GM21447 (cell line): ENCODE data around the gene GALNT10.
"Not testable (repeated sequence)": the region's sequence is repeated elsewhere in the genome, so short reads cannot be mapped to it uniquely, and the experiment has no call there.

ENCODE experiments used
- ATAC-seq: cut with Tn5 transposase; IDR thresholded peaks from one replicate; pipeline ENCODE4 v1.9.1; 2021; ENCODE audit not compliant: unreplicated experiment

The GALNT10 gene, protein sequence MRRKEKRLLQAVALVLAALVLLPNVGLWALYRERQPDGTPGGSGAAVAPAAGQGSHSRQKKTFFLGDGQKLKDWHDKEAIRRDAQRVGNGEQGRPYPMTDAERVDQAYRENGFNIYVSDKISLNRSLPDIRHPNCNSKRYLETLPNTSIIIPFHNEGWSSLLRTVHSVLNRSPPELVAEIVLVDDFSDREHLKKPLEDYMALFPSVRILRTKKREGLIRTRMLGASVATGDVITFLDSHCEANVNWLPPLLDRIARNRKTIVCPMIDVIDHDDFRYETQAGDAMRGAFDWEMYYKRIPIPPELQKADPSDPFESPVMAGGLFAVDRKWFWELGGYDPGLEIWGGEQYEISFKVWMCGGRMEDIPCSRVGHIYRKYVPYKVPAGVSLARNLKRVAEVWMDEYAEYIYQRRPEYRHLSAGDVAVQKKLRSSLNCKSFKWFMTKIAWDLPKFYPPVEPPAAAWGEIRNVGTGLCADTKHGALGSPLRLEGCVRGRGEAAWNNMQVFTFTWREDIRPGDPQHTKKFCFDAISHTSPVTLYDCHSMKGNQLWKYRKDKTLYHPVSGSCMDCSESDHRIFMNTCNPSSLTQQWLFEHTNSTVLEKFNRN

DNA sequence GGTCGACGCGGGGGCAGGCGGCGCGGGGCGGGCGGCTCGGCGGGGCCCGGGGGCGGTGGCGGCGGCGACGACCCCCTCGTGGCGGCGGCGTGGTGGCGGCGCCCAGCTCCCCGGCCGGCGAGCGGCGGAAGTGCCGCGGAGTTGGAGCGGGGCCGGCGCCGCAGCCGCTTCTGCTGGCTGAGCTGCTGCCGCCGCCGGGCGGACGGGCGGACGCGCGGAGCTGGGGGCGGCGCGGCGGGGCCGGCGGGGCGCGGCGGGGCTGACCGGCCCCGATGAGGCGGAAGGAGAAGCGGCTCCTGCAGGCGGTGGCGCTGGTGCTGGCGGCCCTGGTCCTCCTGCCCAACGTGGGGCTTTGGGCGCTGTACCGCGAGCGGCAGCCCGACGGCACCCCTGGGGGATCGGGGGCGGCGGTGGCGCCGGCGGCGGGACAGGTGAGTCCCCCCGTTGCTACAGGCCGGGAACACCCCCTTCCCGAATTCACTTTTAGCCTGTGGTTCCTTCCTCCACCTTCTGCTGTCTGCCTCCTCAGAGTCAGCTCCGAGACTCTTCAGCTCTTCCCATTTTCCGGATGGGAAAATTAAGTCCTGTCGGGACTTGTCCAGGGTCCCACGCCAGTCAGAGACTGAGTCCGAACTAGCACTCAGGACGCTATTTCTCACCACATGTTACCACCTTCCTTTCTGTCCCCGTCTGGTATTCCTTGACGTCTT is at the start of gene GALNT10:
Gene GALNT10 (plus strand): TSS at position 139 of the 710 bp plus-strand sequence. CDS start 134 bp downstream, at position 273.
- peak; percentile 61 for ATAC-seq

DNA sequence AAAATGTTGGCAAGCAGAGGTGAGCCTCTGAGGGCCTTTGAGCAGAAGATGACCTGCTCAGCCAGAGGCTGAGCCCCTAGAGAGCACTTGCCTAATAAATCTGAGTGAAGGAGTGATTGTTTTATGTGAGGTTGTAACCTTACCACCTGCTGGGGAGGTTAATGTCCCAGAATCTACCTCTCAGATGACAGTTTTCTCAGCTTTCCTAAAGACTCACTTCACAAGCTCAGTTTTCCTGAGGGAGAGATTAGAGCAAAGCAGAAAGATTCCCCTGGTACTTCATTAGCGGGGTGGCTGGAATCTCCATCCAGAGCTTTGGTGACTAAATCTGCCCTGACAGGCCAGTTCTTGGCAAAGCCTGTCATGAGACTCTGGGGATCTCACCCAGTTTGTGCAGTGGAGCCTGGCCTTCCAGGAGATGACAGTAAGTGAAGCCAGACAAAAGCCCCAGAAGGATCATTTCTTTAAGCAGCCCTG is 48.8 kb upstream of the GALNT10 start:
- no peak for ATAC-seq

DNA sequence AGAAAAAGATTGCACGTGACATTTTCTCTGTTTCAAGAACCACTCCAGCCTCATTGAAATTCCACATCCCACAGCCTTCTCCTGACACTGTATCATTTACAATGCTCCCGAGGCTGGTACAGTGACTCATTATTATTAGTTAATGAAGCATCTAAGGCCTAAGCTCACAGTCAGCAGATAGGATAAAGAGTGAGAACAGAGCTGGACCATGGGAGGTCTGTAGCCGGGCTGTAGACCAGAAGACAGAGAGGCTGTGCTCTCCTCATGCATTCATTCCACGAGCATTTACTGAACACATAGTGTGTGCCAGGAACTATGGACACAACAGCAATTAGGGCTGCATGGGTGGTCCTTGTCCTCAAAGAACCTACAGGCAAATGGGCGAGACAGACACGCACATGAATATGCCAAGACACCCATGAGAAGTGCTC is 47.3 kb upstream of the GALNT10 start:
- ATAC-seq: no peak

DNA sequence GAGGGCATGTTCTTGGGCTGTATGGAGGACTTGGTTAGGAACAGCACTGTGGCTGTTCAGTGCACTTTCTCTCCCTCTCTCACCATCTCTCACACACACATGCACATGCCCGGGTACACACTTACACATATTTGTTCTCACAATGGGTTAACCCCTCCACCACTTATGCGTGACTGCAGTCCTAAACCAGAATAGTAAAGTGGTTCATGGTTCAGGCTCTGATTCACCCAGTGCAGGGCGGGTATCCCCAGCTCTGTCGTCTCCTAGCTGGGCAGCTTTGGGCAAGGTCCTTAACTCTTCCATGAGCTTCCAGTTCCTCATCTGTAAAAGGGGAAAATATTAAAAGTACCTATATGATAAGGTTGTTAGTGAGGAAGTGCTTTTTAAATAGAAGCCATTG is 45.3 kb upstream of the GALNT10 start:
- ATAC-seq: no peak

DNA sequence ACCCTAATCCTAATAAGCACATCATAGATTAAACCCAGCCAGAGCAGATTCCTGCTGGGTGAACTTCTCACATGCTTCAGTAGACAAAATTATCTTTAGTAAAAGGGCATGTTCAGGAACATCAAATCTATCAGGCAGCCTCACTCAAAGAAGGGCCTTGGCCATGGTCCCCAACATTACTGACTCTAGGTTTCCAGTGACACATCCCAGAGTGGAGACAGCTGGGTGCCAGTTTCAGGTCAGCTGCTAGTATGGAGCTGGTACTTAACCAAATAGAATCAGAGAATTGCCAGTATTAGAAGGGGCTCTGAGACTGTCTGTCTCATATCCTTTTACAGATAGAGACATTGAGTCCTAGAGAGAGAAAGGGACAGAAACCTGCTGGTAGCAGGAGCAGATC is 44.1 kb upstream of the GALNT10 start:
- ATAC-seq: no peak

DNA sequence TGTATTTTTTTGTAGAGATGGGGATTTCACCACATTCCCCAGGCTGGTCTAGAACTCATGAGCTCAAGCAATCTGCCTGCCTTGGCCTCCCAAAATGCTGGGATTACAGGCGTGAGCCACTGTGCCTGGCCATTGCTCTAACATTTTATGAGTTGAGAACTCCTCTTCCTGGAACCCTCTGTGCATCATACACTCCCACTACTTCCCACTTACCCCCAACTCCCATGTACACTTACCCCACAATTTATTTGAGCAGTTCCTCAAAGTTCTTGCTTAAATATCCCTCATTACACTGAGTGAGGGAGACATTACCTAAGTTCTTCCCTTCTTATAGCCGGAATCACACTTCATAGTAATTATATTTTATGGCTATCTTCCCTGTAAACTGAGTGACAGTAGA is 42.9 kb upstream of the GALNT10 start:
- no peak for ATAC-seq

DNA sequence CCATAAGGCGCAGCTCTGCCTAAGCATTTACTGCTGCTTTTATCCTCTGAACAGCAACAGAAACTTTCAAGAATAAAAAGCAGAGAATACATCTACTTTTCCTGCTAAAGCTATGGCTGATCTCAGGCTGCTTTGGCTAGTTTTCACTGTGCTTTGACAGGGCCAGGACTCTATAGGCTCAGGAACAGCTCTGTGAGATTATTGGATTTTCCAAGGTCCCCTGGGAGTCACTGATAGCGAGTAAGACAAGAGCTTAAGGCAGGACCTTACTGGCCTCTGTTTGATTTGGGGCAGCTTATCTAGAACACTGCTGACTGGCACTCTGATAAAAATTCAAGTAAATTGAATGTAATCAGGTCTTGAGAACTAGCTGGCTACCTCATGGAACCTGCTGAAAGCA is 40.1 kb upstream of the GALNT10 start:
- not testable (repeated sequence) for ATAC-seq

DNA sequence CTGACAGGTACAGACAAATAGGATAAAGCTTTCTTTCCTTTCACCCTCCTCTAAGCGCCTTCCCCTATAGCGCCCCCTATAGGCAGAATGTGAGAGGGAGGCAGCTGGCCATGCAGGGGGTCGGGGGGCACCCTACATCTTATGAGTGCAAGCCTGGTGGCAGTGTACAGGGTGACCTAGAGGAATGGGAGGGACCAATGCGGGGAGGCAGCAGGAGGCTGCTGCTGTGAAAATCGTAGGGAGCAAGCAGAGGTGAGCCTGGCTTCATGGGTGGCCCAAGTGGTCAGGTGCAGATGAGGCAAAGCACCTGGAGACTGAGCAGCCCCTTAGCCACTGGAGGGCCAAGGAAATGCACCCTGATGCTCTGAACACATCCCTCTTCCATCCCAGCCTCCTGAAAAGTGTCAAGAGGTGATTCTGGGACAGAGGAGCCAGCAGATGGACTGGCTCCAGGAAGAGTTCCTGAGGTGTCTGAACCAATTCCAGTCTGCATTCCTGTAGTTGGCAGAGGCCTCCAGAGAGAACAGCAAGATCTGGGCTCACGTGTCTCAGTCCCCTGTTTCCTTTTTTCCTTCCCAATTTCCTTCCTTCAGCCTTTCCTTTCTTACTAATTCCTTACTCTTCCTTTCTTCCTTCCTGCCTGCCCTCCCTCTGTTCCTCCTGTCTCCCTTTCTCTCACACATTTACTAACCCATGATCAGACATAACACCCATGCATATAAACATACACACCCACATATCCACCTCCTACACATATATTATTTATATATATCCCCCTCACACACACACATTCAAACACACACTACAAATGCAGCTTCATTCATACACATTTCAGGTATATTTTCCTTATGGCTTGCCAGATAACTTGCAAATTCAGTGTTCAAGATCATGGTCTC is 32.8 kb upstream of the GALNT10 start:
- no peak for ATAC-seq

DNA sequence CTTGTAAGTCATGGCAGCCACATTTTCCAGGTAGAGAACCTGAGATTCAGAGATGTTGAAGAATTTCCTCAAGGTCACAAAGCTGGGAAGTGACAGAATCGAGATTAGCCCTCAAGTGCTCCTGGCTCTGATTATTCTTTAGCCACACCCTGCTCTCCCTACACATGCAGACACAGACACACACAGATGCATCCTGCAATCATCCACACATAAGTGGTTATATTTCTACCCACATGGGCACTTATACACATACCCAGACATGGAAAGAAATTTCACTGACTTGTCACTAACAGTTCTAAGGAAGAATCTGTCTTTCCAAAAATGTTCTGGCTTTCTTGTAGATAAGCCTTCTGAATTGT is 32.2 kb upstream of the GALNT10 start:
- no peak for ATAC-seq

DNA sequence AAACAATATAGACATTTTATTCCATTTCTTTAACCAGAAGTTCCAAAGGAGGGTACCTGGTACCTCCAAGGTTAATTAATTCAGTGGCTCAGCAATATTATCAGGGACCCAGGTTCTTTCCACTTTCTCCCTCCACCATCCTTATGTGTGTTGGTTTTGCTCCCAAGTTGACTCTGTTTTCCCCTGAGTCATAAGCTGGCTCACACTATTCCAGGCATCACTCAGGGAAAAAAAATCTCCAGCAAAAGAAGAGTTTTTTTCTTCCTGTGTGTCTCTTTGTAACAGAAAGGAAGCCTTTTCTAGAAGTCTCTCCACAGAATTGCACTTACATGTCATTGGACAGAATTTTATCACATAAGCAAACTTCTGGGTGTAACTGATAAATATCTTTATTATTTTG is 31.2 kb upstream of the GALNT10 start:
- no peak for ATAC-seq

DNA sequence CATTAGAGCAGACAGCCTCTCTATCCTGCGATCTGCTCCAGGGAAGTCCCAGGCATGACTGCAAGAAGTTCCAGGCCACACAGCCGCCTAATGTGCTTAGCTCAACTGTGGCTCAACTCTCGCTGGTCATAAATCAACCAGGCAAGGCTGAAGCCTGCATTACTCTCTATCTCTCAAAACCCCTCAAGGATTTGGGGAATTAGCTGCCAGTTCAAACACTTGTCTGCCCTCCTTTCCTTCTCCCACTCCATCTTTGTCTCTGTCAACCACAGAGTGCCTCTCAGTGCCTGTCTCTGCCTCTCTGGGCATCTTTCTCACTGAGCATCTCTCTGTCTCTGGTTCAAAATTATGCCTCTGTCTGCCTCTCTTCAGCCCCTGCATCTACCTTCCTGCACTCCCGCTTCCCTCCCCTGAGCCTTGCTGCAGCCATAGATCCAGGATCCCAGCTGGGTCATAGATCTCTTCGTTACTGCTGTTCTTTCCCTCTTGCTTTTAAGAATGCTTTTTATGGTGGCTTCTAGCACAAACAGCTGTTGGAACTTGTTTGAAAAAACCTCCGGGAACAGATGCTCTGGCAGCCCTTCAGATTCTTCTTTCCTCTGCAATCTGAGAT is 27.9 kb upstream of the GALNT10 start:
- ATAC-seq: no peak

DNA sequence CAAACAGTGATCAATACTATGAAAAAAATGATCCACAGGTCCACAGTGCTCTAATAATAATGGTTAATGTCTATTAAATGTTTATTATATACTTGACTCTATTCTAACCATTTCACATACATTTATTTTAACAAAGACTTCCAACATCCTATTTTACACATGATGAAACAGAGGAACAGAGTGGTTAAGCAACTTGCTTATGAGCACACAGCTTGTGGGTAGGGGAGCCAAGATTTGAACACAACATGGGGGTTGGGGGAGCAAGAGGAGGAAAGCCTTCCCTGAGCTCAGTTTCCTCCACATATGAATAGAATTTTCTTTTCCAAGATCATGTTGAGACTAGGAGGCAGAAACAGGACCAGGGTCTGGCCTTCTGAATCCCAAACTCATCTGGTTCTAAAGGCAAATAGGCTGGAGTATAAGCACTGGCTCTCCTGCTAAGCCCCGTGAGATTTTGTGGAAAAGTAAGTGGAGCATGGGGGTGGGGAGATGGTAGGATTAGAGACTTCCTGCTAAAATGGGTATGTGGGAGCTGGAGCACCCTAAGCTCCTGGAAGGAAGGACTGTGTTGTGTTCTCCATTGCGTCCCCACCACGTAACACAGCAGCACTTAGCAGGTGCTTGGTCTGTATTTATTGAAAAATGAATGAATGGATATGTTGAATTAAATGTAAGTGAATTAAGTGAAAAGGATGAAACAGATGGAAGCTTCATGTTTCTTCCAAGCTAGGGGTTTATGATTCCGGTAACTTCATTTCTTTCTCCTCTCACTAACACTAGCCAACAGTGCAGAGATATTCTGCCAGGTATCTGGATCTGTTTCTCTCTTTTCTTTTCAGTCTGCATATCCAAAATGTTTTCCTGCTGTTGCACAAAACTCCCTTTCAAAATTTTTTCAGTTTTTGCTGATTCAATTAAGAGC is 26.9 kb upstream of the GALNT10 start:
- ATAC-seq: no peak

DNA sequence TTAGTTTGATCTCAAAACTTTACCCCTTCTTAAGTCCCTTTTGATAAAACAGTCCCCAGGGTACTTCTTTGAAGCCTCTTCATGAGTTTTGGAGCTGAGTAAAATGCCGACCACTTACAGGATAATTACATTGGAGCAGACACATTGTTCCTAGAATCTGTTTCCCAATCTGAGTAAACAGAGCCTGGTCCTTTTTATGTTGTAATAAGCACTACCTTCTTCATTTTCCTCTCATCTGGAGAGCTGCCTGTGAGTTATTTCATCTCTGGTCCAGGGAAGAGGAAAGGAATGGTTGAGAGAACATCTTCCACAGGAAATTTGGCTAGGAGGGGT is 26.3 kb upstream of the GALNT10 start:
- ATAC-seq: no peak

DNA sequence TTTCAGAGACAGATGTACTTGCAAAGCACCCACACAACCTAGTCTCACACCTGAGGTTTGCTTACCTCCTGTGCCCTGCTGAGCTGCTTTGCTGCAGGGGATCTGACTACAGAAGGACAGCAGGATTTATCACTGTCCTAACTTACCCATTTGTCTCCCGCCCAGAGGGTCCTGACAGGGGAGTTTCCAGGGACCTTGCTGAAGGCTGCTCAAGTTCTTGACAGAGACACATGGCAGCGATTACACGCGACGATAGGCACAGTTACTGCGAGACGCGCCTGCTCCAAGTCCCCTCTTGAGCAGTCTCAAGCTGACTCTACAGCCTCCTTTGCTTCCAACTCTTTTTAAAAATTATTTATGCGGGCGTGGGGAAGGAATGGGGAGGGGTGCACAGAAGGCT is 24.6 kb upstream of the GALNT10 start:
- no peak for ATAC-seq

DNA sequence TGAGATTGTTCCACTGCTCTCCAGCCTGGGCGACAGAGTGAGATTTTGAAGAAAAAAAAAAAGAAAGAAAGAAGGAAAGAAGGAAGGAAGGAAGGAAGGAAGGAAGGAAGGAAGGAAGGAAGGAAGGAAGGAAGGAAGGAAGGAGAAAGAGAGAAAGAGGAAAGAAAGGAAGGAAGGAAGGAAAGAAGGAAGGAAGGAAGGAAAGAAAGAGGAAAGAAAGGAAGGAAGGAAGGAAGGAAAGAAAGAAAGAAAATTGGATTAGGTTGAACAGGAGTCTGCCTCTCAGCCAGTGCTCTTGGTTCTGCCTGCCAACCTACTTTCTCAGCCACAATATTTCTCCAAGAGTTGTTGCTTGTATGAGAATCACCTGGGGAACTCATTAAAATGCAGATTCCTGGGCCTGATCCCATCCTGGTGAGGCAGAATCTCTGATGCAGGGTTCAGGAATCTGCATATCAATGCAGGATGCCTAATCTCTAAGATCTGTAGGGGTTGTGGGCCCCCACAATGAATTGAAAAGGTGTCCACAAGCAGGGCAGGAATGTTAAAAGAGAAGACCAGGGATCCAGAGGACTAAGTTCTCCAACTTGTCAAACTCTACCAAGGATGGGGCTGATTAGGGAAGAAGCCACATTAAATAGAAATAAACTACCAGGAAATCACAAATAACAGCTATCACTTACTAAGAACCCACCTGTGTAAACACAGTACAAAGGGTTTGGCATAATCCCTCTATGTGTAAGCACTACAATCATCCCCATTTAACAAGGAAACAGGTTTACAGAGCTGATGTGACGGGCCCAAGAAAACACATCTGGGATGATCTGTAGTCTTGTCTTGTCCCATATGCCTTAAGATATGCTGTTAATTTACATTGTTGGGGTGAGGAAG is 23.4 kb upstream of the GALNT10 start:
- no peak for ATAC-seq

DNA sequence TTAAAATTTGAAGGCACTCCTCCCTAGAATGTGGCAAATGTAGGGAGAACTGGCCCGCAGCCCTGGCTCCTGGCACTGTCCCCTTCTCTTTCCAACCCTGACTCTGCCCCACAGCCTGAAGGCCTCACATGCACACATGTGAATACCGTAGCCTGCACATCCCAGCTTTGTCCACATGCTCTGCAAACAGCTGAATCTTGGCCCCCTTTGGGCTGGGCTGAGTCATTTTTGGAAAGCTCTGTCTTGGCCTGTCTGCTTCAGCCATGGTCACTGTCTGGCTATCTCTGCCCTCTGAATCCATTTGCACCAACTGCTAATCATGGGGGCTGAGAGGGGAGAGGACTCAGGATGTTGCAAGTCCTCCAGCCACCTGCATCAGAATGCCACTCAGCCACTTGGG is 22.1 kb upstream of the GALNT10 start:
- ATAC-seq: no peak

DNA sequence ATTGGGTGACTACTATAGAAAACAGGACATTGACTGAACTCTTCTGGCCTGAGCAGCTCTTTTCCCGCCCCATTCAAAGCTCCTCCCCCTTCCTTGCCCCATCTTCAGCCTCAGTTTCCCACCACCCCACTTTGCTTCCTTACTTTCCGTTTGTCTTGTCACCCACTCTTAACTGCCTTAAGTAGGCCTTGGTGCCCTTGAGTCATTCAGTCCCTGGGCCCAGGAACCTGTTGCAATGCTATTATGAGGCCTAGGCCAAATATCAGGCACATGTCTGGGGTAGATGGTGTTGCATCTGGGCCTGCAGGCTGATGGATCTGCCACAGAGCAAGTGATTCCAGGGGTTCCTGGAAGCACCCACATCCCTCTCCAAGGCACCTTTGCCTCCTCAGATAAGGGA is 17.7 kb upstream of the GALNT10 start:
- ATAC-seq: no peak

DNA sequence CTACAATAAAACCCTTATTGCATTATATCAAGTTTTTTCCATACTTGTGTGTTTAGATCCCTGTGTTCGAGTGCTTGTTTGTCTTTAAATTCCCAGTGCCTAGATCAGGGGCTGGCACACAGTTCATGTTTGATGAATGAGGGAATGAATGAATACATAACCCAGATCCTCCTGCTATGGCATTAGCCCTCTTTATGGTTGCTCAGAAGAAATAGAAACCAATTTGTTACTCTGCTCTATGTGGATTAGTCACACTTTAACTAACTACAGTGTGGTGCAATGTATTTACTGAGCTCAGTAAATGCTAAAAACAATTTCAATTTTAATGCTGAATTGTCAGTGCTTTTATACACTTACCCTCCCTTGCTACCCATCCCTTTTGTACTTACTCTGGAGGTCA is 16.4 kb upstream of the GALNT10 start:
- no peak for ATAC-seq

DNA sequence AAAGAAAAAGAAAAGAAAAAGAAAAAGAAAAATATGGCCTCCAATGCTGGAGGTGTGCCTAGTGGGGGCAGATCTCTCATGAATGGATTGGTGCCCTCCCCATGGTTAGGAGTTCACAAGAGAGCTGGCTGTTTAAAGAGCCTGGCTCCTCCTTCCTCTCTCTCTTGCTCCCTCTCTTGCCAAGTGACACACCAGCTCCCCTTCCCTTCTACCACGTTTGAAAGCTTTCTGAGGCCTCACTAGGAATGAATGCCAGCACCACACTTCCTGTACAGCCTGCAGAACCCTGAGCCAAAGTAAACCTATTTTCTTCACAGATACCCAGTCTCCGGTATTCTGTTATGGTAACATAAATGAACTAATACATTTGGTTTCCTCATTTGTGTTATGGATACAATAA is 14.4 kb upstream of the GALNT10 start:
- no peak for ATAC-seq
